GM23248 (cell line): ENCODE data around the gene WBP11.

Source experiments
- EZH2 ChIP-seq: fragments of 200-600 bp; sonication (generic); IDR thresholded peaks from 2 replicates; pipeline ENCODE4 v1.6.1; 2018; ENCODE audit warnings: antibody characterized with exemption, mild to moderate bottlenecking; ENCODE audit not compliant: insufficient read depth, poor library complexity, severe bottlenecking
- EZH2phosphoT487 ChIP-seq: fragments of 200-600 bp; sonication (generic); IDR thresholded peaks from 2 replicates; pipeline ENCODE4 v1.6.1; 2018; ENCODE audit warnings: antibody characterized with exemption, moderate library complexity, mild to moderate bottlenecking, low read depth; ENCODE audit not compliant: insufficient read depth

- no peak for TF ChIP-seq EZH2
- no peak for TF ChIP-seq EZH2phosphoT487
These were observed 60.2 kb downstream of the WBP11 start for GRCh38 chr12:14743061-14743460.
